ENCODE results near the gene SPC25.
"Not testable (repeated sequence)": the region's sequence is repeated elsewhere in the genome, so short reads cannot be mapped to it uniquely, and the experiment has no call there.

The SPC25 gene

GRCh38 chr2:168894101-168894500 lies 3.9 kb upstream of the SPC25 start:
- H3K4me1 ChIP-seq (ENCODE audit: control extremely low read depth in 1 of 4, control insufficient read depth in 4 of 4, insufficient read depth in 4 of 4, low read length in 3 of 4) = peaks cover 7 to 15% (median 10%) of the 10 kb centered on the region in 4 experiments
- H3K4me3 ChIP-seq (ENCODE audit: control insufficient read depth in 1 of 7, extremely low read depth in 1 of 7, insufficient read depth in 4 of 7, low read depth in 2 of 7, low read length in 6 of 7) = no peak overlapping the region
- DNase-seq = no peak
- no peaks in the 10 kb centered on the region for H3K27me3 ChIP-seq (replicated peaks in 2 of 5; ENCODE audit: control insufficient read depth in 4 of 5, insufficient read depth in 5 of 5, low read length in 4 of 5)
- POLR2A ChIA-PET = no interaction called here
- H3K9me3 ChIP-seq (ENCODE audit: control extremely low read depth in 1 of 5, control insufficient read depth in 4 of 5, insufficient read depth in 2 of 5, low read depth in 1 of 5, low read length in 4 of 5) = no peaks in the 10 kb centered on the region
- CTCF ChIA-PET = interaction anchor here (0.6 kb wide), 1 partner anchor 213 kb away, joined by 4 read pairs; no protein-coding TSS in a partner anchor
- no peaks in the 10 kb centered on the region for H3K36me3 ChIP-seq (ENCODE audit: control insufficient read depth in 4 of 4, insufficient read depth in 4 of 4, low read length in 3 of 4)
- WGBS (ENCODE audit: insufficient coverage) = 89% methylated on average over 1 of the region's 1 CpG
- no peak overlapping the region for H3K27ac ChIP-seq (ENCODE audit: insufficient read depth in 1 of 2, low read depth in 1 of 2, low read length in 2 of 2, poor library complexity in 1 of 2, severe bottlenecking in 2 of 2)

GRCh38 chr2:168892327-168892726 lies 2.1 kb upstream of the SPC25 start:
- ChIA-PET POLR2A (no interaction called here), CTCF (no interaction called here)
- peaks cover 7 to 16% (median 10%) of the 10 kb centered on the region in 4 experiments for H3K4me1 ChIP-seq (ENCODE audit: control extremely low read depth in 1 of 4, control insufficient read depth in 4 of 4, insufficient read depth in 4 of 4, low read length in 3 of 4)
- 100% methylated on average over 1 of the region's 3 CpGs for WGBS (ENCODE audit: insufficient coverage)
- DNase-seq = no peak
- no peaks in the 10 kb centered on the region for H3K27me3 ChIP-seq (replicated peaks in 2 of 5; ENCODE audit: control insufficient read depth in 4 of 5, insufficient read depth in 5 of 5, low read length in 4 of 5)
- peaks cover 0 to 8% (median 3%) of the 10 kb centered on the region in 4 experiments for H3K36me3 ChIP-seq (ENCODE audit: control insufficient read depth in 4 of 4, insufficient read depth in 4 of 4, low read length in 3 of 4)
- H3K27ac ChIP-seq (ENCODE audit: insufficient read depth in 1 of 2, low read depth in 1 of 2, low read length in 2 of 2, poor library complexity in 1 of 2, severe bottlenecking in 2 of 2) = no peak overlapping the region
- no peak overlapping the region for H3K4me3 ChIP-seq (ENCODE audit: control insufficient read depth in 1 of 7, extremely low read depth in 1 of 7, insufficient read depth in 4 of 7, low read depth in 2 of 7, low read length in 6 of 7)
- no peaks in the 10 kb centered on the region for H3K9me3 ChIP-seq (ENCODE audit: control extremely low read depth in 1 of 5, control insufficient read depth in 4 of 5, insufficient read depth in 2 of 5, low read depth in 1 of 5, low read length in 4 of 5)

GRCh38 chr2:168889635-168890005 lies 610 bp downstream of the SPC25 start:
- Histone ChIP-seq H3K4me3 (ENCODE audit: control insufficient read depth in 1 of 7, extremely low read depth in 1 of 7, insufficient read depth in 4 of 7, low read depth in 2 of 7, low read length in 6 of 7) (peak overlapping the region; percentile 60 to 95 (median 87)), H3K4me1 (ENCODE audit: control extremely low read depth in 1 of 4, control insufficient read depth in 4 of 4, insufficient read depth in 4 of 4, low read length in 3 of 4) (peaks cover 7 to 16% (median 10%) of the 10 kb centered on the region in 4 experiments), H3K9me3 (ENCODE audit: control extremely low read depth in 1 of 5, control insufficient read depth in 4 of 5, insufficient read depth in 2 of 5, low read depth in 1 of 5, low read length in 4 of 5) (no peaks in the 10 kb centered on the region), H3K27ac (ENCODE audit: insufficient read depth in 1 of 2, low read depth in 1 of 2, low read length in 2 of 2, poor library complexity in 1 of 2, severe bottlenecking in 2 of 2) (peak overlapping the region in 1 of 2 experiments; percentile 55), H3K36me3 (ENCODE audit: control insufficient read depth in 4 of 4, insufficient read depth in 4 of 4, low read length in 3 of 4) (peaks cover 0 to 20% (median 3%) of the 10 kb centered on the region in 4 experiments), H3K27me3 (replicated peaks in 2 of 5; ENCODE audit: control insufficient read depth in 4 of 5, insufficient read depth in 5 of 5, low read length in 4 of 5) (no peaks in the 10 kb centered on the region)
- POLR2A ChIA-PET = no interaction called here
- CTCF ChIA-PET = no interaction called here
- no peak for DNase-seq
- WGBS (ENCODE audit: insufficient coverage) = 100% methylated on average over 1 of the region's 3 CpGs

- peaks cover 0 to 26% (median 3%) of the 10 kb centered on the region in 4 experiments for H3K36me3 ChIP-seq (ENCODE audit: control insufficient read depth in 4 of 4, insufficient read depth in 4 of 4, low read length in 3 of 4)
- H3K27me3 ChIP-seq (replicated peaks in 2 of 5; ENCODE audit: control insufficient read depth in 4 of 5, insufficient read depth in 5 of 5, low read length in 4 of 5) = no peaks in the 10 kb centered on the region
- no peak overlapping the region for H3K4me3 ChIP-seq (ENCODE audit: control insufficient read depth in 1 of 7, extremely low read depth in 1 of 7, insufficient read depth in 4 of 7, low read depth in 2 of 7, low read length in 6 of 7)
- ChIA-PET CTCF (no interaction called here), POLR2A (no interaction called here)
- DNase-seq = peak in 2 of 3 donors; percentile 5 to 18
- peaks cover 7 to 20% (median 8%) of the 10 kb centered on the region in 4 experiments for H3K4me1 ChIP-seq (ENCODE audit: control extremely low read depth in 1 of 4, control insufficient read depth in 4 of 4, insufficient read depth in 4 of 4, low read length in 3 of 4)
- H3K9me3 ChIP-seq (ENCODE audit: control extremely low read depth in 1 of 5, control insufficient read depth in 4 of 5, insufficient read depth in 2 of 5, low read depth in 1 of 5, low read length in 4 of 5) = no peaks in the 10 kb centered on the region
- 100% methylated on average over 1 of the region's 1 CpG for WGBS (ENCODE audit: insufficient coverage)
- H3K27ac ChIP-seq (ENCODE audit: insufficient read depth in 1 of 2, low read depth in 1 of 2, low read length in 2 of 2, poor library complexity in 1 of 2, severe bottlenecking in 2 of 2) = no peak overlapping the region
Observed at GRCh38 chr2:168884975-168885374, 5.3 kb downstream of the SPC25 start.

GRCh38 chr2:168882163-168882562 lies 8.1 kb downstream of the SPC25 start:
- POLR2A ChIA-PET; H3K27ac ChIP-seq (ENCODE audit: insufficient read depth in 1 of 2, low read depth in 1 of 2, low read length in 2 of 2, poor library complexity in 1 of 2, severe bottlenecking in 2 of 2); H3K4me3 ChIP-seq (ENCODE audit: control insufficient read depth in 1 of 7, extremely low read depth in 1 of 7, insufficient read depth in 4 of 7, low read depth in 2 of 7, low read length in 6 of 7); H3K27me3 ChIP-seq (replicated peaks in 2 of 5; ENCODE audit: control insufficient read depth in 4 of 5, insufficient read depth in 5 of 5, low read length in 4 of 5); DNase-seq; CTCF ChIA-PET; H3K9me3 ChIP-seq (ENCODE audit: control extremely low read depth in 1 of 5, control insufficient read depth in 4 of 5, insufficient read depth in 2 of 5, low read depth in 1 of 5, low read length in 4 of 5): not testable (repeated sequence)
- WGBS (ENCODE audit: insufficient coverage) = 96% methylated on average over 9 of the region's 12 CpGs
- Histone ChIP-seq H3K4me1 (ENCODE audit: control extremely low read depth in 1 of 4, control insufficient read depth in 4 of 4, insufficient read depth in 4 of 4, low read length in 3 of 4) (peaks cover 0 to 17% (median under 1%) of the 10 kb centered on the region in 4 experiments), H3K36me3 (ENCODE audit: control insufficient read depth in 4 of 4, insufficient read depth in 4 of 4, low read length in 3 of 4) (peaks cover 0 to 17% (median 1%) of the 10 kb centered on the region in 4 experiments)

- H3K9me3 ChIP-seq (ENCODE audit: control extremely low read depth in 1 of 5, control insufficient read depth in 4 of 5, insufficient read depth in 2 of 5, low read depth in 1 of 5, low read length in 4 of 5) = no peaks in the 10 kb centered on the region
- CTCF ChIA-PET = no interaction called here
- H3K4me1 ChIP-seq (ENCODE audit: control extremely low read depth in 1 of 4, control insufficient read depth in 4 of 4, insufficient read depth in 4 of 4, low read length in 3 of 4) = peaks cover 0 to 4% (median under 1%) of the 10 kb centered on the region in 4 experiments
- no peak for DNase-seq
- 88% methylated on average over 4 of the region's 6 CpGs for WGBS (ENCODE audit: insufficient coverage)
- H3K27ac ChIP-seq (ENCODE audit: insufficient read depth in 1 of 2, low read depth in 1 of 2, low read length in 2 of 2, poor library complexity in 1 of 2, severe bottlenecking in 2 of 2) = no peak overlapping the region
- no peak overlapping the region for H3K4me3 ChIP-seq (ENCODE audit: control insufficient read depth in 1 of 7, extremely low read depth in 1 of 7, insufficient read depth in 4 of 7, low read depth in 2 of 7, low read length in 6 of 7)
- H3K36me3 ChIP-seq (ENCODE audit: control insufficient read depth in 4 of 4, insufficient read depth in 4 of 4, low read length in 3 of 4) = peaks cover 5 to 25% (median 7%) of the 10 kb centered on the region in 4 experiments
- no peaks in the 10 kb centered on the region for H3K27me3 ChIP-seq (replicated peaks in 2 of 5; ENCODE audit: control insufficient read depth in 4 of 5, insufficient read depth in 5 of 5, low read length in 4 of 5)
- POLR2A ChIA-PET = no interaction called here
Observed at GRCh38 chr2:168874368-168875054, 15.7 kb downstream of the SPC25 start.

GRCh38 chr2:168870824-168871223 lies 19.4 kb downstream of the SPC25 start:
- H3K4me3 ChIP-seq (ENCODE audit: control insufficient read depth in 1 of 7, extremely low read depth in 1 of 7, insufficient read depth in 4 of 7, low read depth in 2 of 7, low read length in 6 of 7); DNase-seq; H3K27me3 ChIP-seq (replicated peaks in 2 of 5; ENCODE audit: control insufficient read depth in 4 of 5, insufficient read depth in 5 of 5, low read length in 4 of 5); H3K9me3 ChIP-seq (ENCODE audit: control extremely low read depth in 1 of 5, control insufficient read depth in 4 of 5, insufficient read depth in 2 of 5, low read depth in 1 of 5, low read length in 4 of 5); POLR2A ChIA-PET; CTCF ChIA-PET; H3K4me1 ChIP-seq (ENCODE audit: control extremely low read depth in 1 of 4, control insufficient read depth in 4 of 4, insufficient read depth in 4 of 4, low read length in 3 of 4); H3K27ac ChIP-seq (ENCODE audit: insufficient read depth in 1 of 2, low read depth in 1 of 2, low read length in 2 of 2, poor library complexity in 1 of 2, severe bottlenecking in 2 of 2): not testable (repeated sequence)
- H3K36me3 ChIP-seq (ENCODE audit: control insufficient read depth in 4 of 4, insufficient read depth in 4 of 4, low read length in 3 of 4) = peaks cover 3 to 21% (median 7%) of the 10 kb centered on the region in 4 experiments
- WGBS (ENCODE audit: insufficient coverage) = no CpG with 5 or more reads among the region's 4 CpGs

All from common myeloid progenitor, CD34-positive (primary cell).